GM23338 (cell line): ENCODE results near the gene DCP1B. TPM values are rescaled to one million over a fixed set of nuclear protein-coding genes. Genes with fewer than 3 reads are reported as not detected.

ENCODE experiments used
- ATAC-seq: fragments of 200-7000 bp; cut with Tn5 transposase; 3 replicates; pipeline ENCODE4 v1.9.1; 2020
- DNase-seq: peaks from one replicate; pipeline ENCODE4 v3.0.0-alpha.2; 2015; ENCODE audit warnings: low spot score
- H2AFZ ChIP-seq: fragments of 200-600 bp; sonication (generic); 2 replicates; pipeline ENCODE4 v1.8.0; 2016; ENCODE audit warnings: antibody characterized with exemption, mild to moderate bottlenecking, moderate library complexity
- H3F3A ChIP-seq: fragments of 200-600 bp; sonication (generic); replicated peaks from 2 replicates; pipeline ENCODE4 v1.8.0; 2017; ENCODE audit warnings: antibody characterized with exemption, mixed run types, low read depth
- H3K27ac ChIP-seq: fragments of 200-600 bp; sonication (generic); 2 replicates; pipeline ENCODE4 v1.6.1; 2016; ENCODE audit warnings: low read depth
- H3K27me3 ChIP-seq: fragments of 200-600 bp; sonication (generic); 2 replicates; pipeline ENCODE4 v1.8.0; 2016; ENCODE audit warnings: mild to moderate bottlenecking, mixed run types, moderate library complexity; ENCODE audit not compliant: insufficient read depth
- H3K36me3 ChIP-seq: fragments of 200-600 bp; sonication (generic); 2 replicates; pipeline ENCODE4 v1.8.0; 2016; ENCODE audit warnings: mild to moderate bottlenecking; ENCODE audit not compliant: insufficient read depth
- H3K4me1 ChIP-seq: fragments of 200-600 bp; sonication (generic); 2 replicates; pipeline ENCODE4 v1.8.0; 2016; ENCODE audit warnings: mild to moderate bottlenecking, moderate library complexity; ENCODE audit not compliant: insufficient read depth
- H3K4me2 ChIP-seq: fragments of 200-600 bp; sonication (generic); 2 replicates; pipeline ENCODE4 v1.7.1; 2017; ENCODE audit warnings: mixed run types
- H3K4me3 ChIP-seq: fragments of 200-600 bp; sonication (generic); 2 replicates; pipeline ENCODE4 v1.6.1; 2016; ENCODE audit warnings: mixed run types
- H3K79me2 ChIP-seq: fragments of 200-600 bp; sonication (generic); replicated peaks from 2 replicates; pipeline ENCODE4 v1.8.0; 2017; ENCODE audit warnings: mild to moderate bottlenecking; ENCODE audit not compliant: insufficient read depth
- H3K9me2 ChIP-seq: fragments of 200-600 bp; sonication (generic); 2 replicates; pipeline ENCODE4 v1.8.0; 2017; ENCODE audit not compliant: insufficient read depth
- H4K20me1 ChIP-seq: fragments of 200-600 bp; sonication (generic); replicated peaks from 2 replicates; pipeline ENCODE4 v1.8.0; 2017; ENCODE audit warnings: mild to moderate bottlenecking; ENCODE audit not compliant: insufficient read depth
- H3K27ac Mint-ChIP-seq: 2 replicates; pipeline ENCODE4 v1.8.0; 2020; ENCODE audit warnings: inconsistent platforms, mild to moderate bottlenecking, moderate library complexity, mixed read lengths
- H3K27me3 Mint-ChIP-seq: 3 replicates; pipeline ENCODE4 v1.8.0; 2022; ENCODE audit warnings: low read depth, mild to moderate bottlenecking, moderate library complexity, mixed read lengths, inconsistent platforms; ENCODE audit not compliant: insufficient read depth, poor library complexity
- H3K36me3 Mint-ChIP-seq: 3 replicates; pipeline ENCODE4 v1.8.0; 2021; ENCODE audit warnings: low read depth, mild to moderate bottlenecking, inconsistent platforms, moderate library complexity, mixed read lengths
- H3K4me1 Mint-ChIP-seq: 3 replicates; pipeline ENCODE4 v1.8.0; 2020; ENCODE audit warnings: mild to moderate bottlenecking, inconsistent platforms, mixed read lengths
- H3K4me3 Mint-ChIP-seq: 3 replicates; pipeline ENCODE4 v1.8.0; 2021; ENCODE audit warnings: moderate library complexity, mild to moderate bottlenecking, inconsistent platforms, mixed read lengths
- H3K9me3 Mint-ChIP-seq: 3 replicates; pipeline ENCODE4 v1.8.0; 2020; ENCODE audit warnings: moderate library complexity, mild to moderate bottlenecking, inconsistent platforms, mixed read lengths
- CREB1 ChIP-seq: fragments of 250-450 bp; sonication (Bioruptor Pico); IDR thresholded peaks from 2 replicates; pipeline ENCODE4 v1.5.0; 2020; ENCODE audit warnings: low read depth, mild to moderate bottlenecking, moderate library complexity
- CTCF ChIP-seq, 2 experiments: fragments of 200-600 bp in 1 of 2; sonication (generic) in 1 of 2; conservative IDR thresholded peaks; 2 replicates each; pipeline versions ENCODE4 v1.5.1 to v1.6.1; 2016 to 2017; ENCODE audit warnings: antibody characterized with exemption in 2 of 2, low read depth in 2 of 2, mild to moderate bottlenecking in 2 of 2, moderate library complexity in 1 of 2
- EZH2phosphoT487 ChIP-seq: fragments of 200-600 bp; sonication (generic); IDR thresholded peaks from one replicate; pipeline ENCODE4 v1.8.1; 2018; ENCODE audit warnings: antibody characterized with exemption; ENCODE audit not compliant: unreplicated experiment
- JUNB ChIP-seq: IDR thresholded peaks from one replicate; pipeline ENCODE4 v1.6.1; 2016; ENCODE audit warnings: antibody characterized with exemption; ENCODE audit not compliant: unreplicated experiment
- NANOG ChIP-seq: IDR thresholded peaks from 2 replicates; pipeline ENCODE4 v1.6.1; 2016; ENCODE audit warnings: antibody characterized with exemption, borderline replicate concordance
- POLR2AphosphoS5 ChIP-seq: IDR thresholded peaks from 2 replicates; pipeline ENCODE4 v1.6.1; 2016; ENCODE audit warnings: antibody characterized with exemption, low read depth
- STAT1 ChIP-seq: IDR thresholded peaks from one replicate; pipeline ENCODE4 v1.6.1; 2016; ENCODE audit warnings: antibody characterized with exemption; ENCODE audit not compliant: unreplicated experiment
- ZNF114 ChIP-seq: fragments of 250-450 bp; sonication (Bioruptor Pico); IDR thresholded peaks from 2 replicates; pipeline ENCODE4 v1.5.0; 2020; ENCODE audit warnings: mild to moderate bottlenecking, moderate library complexity
- ZNF331 ChIP-seq: fragments of 250-450 bp; sonication (Bioruptor Pico); IDR thresholded peaks from 2 replicates; pipeline ENCODE4 v1.5.0; 2020; ENCODE audit warnings: low read depth, mild to moderate bottlenecking, moderate library complexity
- ZNF462 ChIP-seq: fragments of 250-450 bp; sonication (Bioruptor Pico); IDR thresholded peaks from 2 replicates; pipeline ENCODE4 v1.5.0; 2020; ENCODE audit warnings: mild to moderate bottlenecking, moderate library complexity
- polyA plus RNA-seq: library from polyadenylated mRNA; unstranded; fragments of >200 nt; fragmentation: Nextera tagmentation; extraction: Ambion mirVana; gene quantifications from 2 replicates; pipeline ENCODE4 v1.2.1, GENCODE V29; 2016
- total RNA-seq: library from RNA; depleted of rRNA; stranded (reverse); fragments of >200 nt; shearing (Covaris generic); gene quantifications from 2 replicates; pipeline ENCODE4 v1.2.3, GENCODE V29; 2014
- TF ChIP-seq, protein P1 (sequence below): IDR thresholded peaks from 2 replicates; pipeline ENCODE4 v1.6.1; 2016; ENCODE audit warnings: antibody characterized with exemption

Gene DCP1B
- total and polyA plus RNA-seq, 2 experiments from 2014 or later = 24.4 to 29.8 TPM

- TF ChIP-seq STAT1 (no peak), NANOG (no peak), ZNF462 (no peak), JUNB (no peak), CREB1 (no peak)
- H3K4me1 ChIP-seq = peaks cover 4% of the 10 kb centered on the region; the same call in 1 of the 2 replicates
- peaks cover 9% of the 10 kb centered on the region; the same call in 1 of the 2 replicates for H3K36me3 ChIP-seq
- H3K27me3 ChIP-seq = no peaks in the 10 kb centered on the region
- H3K9me2 ChIP-seq = no peaks in the 10 kb centered on the region
- no peak overlapping the region for H3K4me3 ChIP-seq
- peaks cover under 1% of the 10 kb centered on the region; the same call in 1 of the 3 replicates for H3K36me3 Mint-ChIP-seq
- no peaks in the 10 kb centered on the region for H3K9me3 Mint-ChIP-seq
- no peak overlapping the region; the same call in 1 of the 2 replicates for H3K27ac Mint-ChIP-seq
- H3K27ac ChIP-seq = no peak overlapping the region
- no peak for DNase-seq
- H3K4me1 Mint-ChIP-seq = peaks cover 4% of the 10 kb centered on the region
- ATAC-seq = no peak
- H3K4me3 Mint-ChIP-seq = no peak overlapping the region
- no peaks in the 10 kb centered on the region for H3K79me2 ChIP-seq
- H4K20me1 ChIP-seq = no peaks in the 10 kb centered on the region
- H3K27me3 Mint-ChIP-seq = peaks cover 13% of the 10 kb centered on the region
- H3K4me2 ChIP-seq = no peak overlapping the region
- no peak overlapping the region for H2AFZ ChIP-seq
- H3F3A ChIP-seq = peaks cover 4% of the 10 kb centered on the region; the same call in 1 of the 2 replicates
Observed at GRCh38 chr12:1935700-1936378, 68.4 kb downstream of the DCP1B start.

- Histone ChIP-seq H3K36me3 (0 out of 2 replicates have a peak, but pooled peaks cover 5% of the 10 kb centered on the region), H3K27ac (no peak overlapping the region), H3K79me2 (no peaks in the 10 kb centered on the region), H3K4me2 (no peak overlapping the region), H3K4me3 (no peak overlapping the region), H3F3A (peaks cover 4% of the 10 kb centered on the region; the same call in 1 of the 2 replicates), H3K9me2 (no peaks in the 10 kb centered on the region), H2AFZ (no peak overlapping the region), H3K4me1 (peaks cover 4% of the 10 kb centered on the region; the same call in 1 of the 2 replicates), H3K27me3 (no peaks in the 10 kb centered on the region), H4K20me1 (no peaks in the 10 kb centered on the region)
- Mint-ChIP-seq H3K27me3 (peaks cover 13% of the 10 kb centered on the region), H3K36me3 (no peaks in the 10 kb centered on the region), H3K9me3 (no peaks in the 10 kb centered on the region), H3K27ac (no peak overlapping the region), H3K4me3 (no peak overlapping the region), H3K4me1 (peaks cover 4% of the 10 kb centered on the region)
- DNase-seq (no peak), ATAC-seq (no peak)
- TF ChIP-seq EZH2phosphoT487 = no peak
- TF ChIP-seq CREB1 = no peak
- TF ChIP-seq STAT1 = no peak
- no peak for TF ChIP-seq CTCF (conservative IDR thresholded peaks at IDR 0.05; ENCODE audit: low read depth in 2 of 2)
- TF ChIP-seq, protein P1, sequence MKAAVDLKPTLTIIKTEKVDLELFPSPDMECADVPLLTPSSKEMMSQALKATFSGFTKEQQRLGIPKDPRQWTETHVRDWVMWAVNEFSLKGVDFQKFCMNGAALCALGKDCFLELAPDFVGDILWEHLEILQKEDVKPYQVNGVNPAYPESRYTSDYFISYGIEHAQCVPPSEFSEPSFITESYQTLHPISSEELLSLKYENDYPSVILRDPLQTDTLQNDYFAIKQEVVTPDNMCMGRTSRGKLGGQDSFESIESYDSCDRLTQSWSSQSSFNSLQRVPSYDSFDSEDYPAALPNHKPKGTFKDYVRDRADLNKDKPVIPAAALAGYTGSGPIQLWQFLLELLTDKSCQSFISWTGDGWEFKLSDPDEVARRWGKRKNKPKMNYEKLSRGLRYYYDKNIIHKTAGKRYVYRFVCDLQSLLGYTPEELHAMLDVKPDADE = no peak
- no peak for TF ChIP-seq ZNF331 (CRISPR knock-in tag)
- no peak for TF ChIP-seq POLR2AphosphoS5
- TF ChIP-seq ZNF114 (CRISPR knock-in tag) = no peak
Observed at GRCh38 chr12:1935242-1935641, 69.0 kb downstream of the DCP1B start.
